GM12873 (cell line): ENCODE measurements around the gene KIF5C.

ENCODE experiments used
- TF ChIP-seq, protein P1 (sequence below): IDR thresholded peaks from 2 replicates; pipeline ENCODE4 v1.5.1; 2012; ENCODE audit warnings: low read depth, mild to moderate bottlenecking, moderate library complexity, low read length, control low read depth; ENCODE audit not compliant: insufficient read depth; ENCODE audit errors: missing control alignments

KIF5C gene

DNA sequence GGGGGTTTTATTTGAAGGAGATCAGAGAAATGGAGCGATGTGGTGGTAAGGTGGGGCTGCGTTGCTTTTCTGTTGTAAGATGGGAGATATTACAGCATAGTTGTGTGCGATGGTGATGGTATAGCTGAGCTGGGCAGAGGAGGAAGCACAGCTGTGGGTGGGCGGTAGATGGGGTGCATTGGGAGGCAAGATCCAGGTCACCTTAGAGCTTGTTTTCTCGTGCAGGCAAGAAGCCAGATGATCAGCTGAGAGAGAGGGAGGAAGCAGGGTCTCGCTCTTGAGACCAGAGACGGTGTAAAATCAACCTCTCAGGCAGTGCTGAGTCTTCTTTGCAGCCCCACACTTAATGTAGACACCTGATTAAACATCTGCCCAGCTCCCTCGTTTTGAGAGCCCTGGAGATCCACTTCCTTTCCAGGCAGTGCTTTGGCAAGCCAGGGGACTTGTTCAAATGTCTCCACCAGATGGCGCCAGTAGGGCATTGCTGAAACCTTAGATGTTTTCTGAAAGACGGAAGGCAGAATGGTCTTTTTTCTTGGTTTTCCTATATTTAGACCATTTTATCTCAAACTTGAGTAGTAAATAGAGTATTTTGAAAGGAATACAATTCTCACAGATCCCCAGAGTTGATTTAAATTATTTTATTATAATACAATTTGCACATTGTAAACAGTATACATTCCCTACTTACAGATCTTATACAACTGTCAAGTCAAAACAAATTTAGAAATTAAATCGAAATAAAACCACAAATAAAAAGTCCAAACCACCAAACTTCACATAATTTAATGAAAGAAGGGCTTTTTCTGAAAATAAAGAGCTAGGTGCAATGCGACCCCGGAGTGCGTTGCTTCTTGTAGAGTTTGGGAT lies 142.3 kb downstream of the KIF5C start:
- TF ChIP-seq, protein P1, sequence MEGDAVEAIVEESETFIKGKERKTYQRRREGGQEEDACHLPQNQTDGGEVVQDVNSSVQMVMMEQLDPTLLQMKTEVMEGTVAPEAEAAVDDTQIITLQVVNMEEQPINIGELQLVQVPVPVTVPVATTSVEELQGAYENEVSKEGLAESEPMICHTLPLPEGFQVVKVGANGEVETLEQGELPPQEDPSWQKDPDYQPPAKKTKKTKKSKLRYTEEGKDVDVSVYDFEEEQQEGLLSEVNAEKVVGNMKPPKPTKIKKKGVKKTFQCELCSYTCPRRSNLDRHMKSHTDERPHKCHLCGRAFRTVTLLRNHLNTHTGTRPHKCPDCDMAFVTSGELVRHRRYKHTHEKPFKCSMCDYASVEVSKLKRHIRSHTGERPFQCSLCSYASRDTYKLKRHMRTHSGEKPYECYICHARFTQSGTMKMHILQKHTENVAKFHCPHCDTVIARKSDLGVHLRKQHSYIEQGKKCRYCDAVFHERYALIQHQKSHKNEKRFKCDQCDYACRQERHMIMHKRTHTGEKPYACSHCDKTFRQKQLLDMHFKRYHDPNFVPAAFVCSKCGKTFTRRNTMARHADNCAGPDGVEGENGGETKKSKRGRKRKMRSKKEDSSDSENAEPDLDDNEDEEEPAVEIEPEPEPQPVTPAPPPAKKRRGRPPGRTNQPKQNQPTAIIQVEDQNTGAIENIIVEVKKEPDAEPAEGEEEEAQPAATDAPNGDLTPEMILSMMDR, result peak; percentile 77

DNA sequence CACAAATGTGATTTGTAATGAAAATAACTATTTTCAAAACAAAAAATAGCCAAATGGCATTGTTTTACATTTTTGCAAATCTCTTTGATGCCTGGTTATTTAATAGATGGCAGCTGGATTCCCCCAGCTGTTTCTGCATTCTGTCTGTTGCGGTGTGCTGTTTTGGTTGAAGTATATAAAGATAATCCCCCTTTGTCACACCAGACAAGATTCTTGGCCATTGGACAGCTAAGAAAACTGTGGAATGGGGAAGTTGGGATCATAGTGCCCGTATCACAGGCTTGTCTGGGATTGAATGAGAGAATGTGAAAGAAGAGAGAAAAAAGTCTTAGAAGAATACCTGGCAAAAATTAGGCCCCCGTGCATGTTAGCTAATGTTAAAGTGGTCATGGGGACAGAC lies 144.0 kb downstream of the KIF5C start:
- TF ChIP-seq, protein P1, result no peak

DNA sequence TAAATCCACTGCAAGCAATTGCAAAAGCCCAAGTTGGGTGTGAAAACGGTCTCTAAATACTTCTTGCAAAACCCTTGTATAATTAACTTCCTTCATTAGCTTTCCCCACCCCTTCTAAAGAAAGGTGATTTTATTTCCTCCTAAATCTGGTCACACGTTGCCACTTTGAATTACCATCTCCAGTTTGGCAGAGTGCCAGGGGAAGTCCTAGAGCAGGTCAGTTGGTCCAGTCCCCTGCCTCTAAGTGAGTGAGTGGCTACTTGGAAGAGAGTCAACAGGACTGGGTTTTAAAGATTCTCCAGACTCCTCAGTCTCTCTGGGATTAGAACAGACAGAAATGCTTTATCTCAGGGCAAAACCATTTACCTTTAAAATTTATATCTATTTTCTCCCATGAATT lies 144.7 kb downstream of the KIF5C start:
- TF ChIP-seq, protein P1, result no peak

DNA sequence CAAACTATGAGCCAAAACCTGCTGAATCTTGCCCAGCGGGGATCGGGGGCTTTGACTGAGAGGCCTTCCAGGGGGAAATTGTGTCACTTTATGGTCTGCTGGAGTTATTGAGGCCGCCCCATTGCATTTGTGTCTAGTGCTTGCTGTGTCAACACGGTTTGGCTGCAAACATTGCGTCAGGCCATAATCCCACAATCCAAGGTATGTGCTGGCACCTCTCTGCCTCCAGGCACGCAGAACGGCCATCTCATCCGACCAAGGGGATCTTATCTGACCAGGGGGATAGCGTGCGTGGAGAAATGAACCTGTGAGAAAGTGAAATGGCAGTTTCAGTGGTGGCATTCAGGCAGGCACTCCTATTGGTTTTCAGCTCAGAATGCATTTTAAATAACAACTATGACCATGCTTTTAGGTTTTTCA lies 145.4 kb downstream of the KIF5C start:
- TF ChIP-seq, protein P1, result no peak

DNA sequence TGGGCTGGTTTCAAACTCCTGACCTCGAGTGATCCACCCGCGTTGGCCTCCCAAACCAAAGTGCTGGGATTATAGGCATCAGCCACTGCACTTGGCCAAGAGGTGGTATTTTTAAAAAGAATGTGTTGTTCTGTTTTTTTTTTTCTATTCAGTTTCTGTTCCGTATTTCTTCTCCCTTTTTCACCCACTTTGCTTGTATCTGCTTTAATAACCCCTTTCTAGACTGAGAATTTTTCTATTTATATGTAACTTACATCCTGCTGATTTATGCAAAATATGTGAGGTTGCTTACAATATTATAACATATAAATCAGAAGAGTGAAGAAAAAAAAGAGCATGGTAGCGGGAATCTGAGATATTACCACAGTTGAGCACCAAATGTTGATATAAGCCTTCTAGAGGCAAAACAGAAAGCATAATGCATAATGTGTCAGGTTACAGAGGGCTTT lies 146.3 kb downstream of the KIF5C start:
- TF ChIP-seq, protein P1, result no peak

DNA sequence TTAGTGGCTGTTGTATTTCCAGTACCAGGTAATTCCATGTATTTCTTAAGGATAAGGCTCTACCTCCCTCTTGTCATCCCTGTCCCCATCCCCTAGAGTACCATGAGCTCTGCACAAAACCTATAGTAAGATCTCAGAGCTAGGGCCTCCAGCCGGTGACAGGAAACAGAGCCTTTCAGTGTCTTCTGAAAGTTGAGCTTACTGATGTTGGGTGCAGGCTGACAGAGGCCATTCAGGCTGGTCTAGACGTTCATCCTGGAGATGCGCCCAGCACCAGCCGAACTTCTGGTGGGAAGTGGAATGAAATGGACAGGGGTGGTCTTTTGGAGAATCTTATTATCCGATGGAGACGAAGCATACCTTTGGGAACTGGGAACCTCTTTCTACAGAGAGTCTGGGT lies 146.7 kb downstream of the KIF5C start:
- TF ChIP-seq, protein P1, result no peak

DNA sequence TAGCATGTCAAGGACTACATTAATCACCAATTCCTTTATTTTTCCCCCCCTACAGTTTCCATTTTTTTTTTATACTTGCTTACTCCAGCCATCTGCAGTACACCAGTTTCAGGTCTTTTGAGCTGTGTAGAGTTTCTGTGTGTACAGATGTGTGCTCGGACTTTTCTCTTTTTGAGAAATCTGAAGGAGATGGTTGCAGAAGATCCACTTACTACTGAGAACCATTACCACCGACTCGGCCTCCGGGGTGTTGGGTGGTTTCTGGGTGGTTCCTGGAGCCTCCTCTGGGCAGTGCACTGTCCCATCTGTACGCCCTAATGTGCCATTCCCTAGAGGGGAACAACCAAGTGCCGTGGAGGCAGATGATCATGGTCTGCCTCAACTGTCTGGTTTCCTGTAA lies 148.1 kb downstream of the KIF5C start:
- TF ChIP-seq, protein P1, result no peak
